ENCODE data around the gene MTFP1.

Gene MTFP1

GRCh38 chr22:30386960-30387827, 38.4 kb upstream of the MTFP1 start, which contains the start of gene RNF215:
Gene RNF215 (minus strand): TSS chr22:30387411. CDS start chr22:30387313, 98 bp downstream.
- ATAC-seq (ENCODE audit: insufficient read depth, low read depth), result peak; percentile 86
- Histone ChIP-seq H3K9me3 (ENCODE audit: insufficient read depth, low read length, severe bottlenecking) (peaks cover 2% of the 10 kb centered on the region), H3K4me2 (ENCODE audit: insufficient read depth, low read length) (peak within 1 kb of the TSS; percentile 90), H3K4me3 (ENCODE audit: low read depth in 1 of 2, low read length in 2 of 2) (peak within 1 kb of the TSS; percentile 33 to 72; a peak in 3 of 4 replicates), H3K79me2 (ENCODE audit: insufficient read depth, low read length) (peaks cover 16% of the 10 kb centered on the region), H3K27ac (ENCODE audit: low read length) (peak within 1 kb of the TSS; percentile 73), H3K9ac (ENCODE audit: low read depth, low read length) (peak within 1 kb of the TSS; percentile 68), H3K4me1 (ENCODE audit: insufficient read depth, low read length) (peaks cover 62% of the 10 kb centered on the region), H4K20me1 (ENCODE audit: insufficient read depth, low read length) (no peaks in the 10 kb centered on the region), H3K27me3 (ENCODE audit: insufficient read depth, low read length, poor library complexity) (no peaks in the 10 kb centered on the region), H3K36me3 (ENCODE audit: insufficient read depth, low read length) (peaks cover 18% of the 10 kb centered on the region), H2AFZ (ENCODE audit: low read depth, low read length) (peak within 1 kb of the TSS; percentile 93)
- DNase-seq, result peak; percentile 81
- TF ChIP-seq EZH2 (IDR thresholded peaks at IDR 0.05; ENCODE audit: borderline replicate concordance, low read depth, low read length, severe bottlenecking) (no peak), CTCF (IDR thresholded peaks at IDR 0.05; ENCODE audit: borderline replicate concordance, extremely low read depth, low read length, poor library complexity, severe bottlenecking) (peak; percentile 89)

GRCh38 chr22:30390974-30391691, 34.4 kb upstream of the MTFP1 start:
- Histone ChIP-seq H3K9me3 (ENCODE audit: insufficient read depth, low read length, severe bottlenecking) (peaks cover 2% of the 10 kb centered on the region), H3K79me2 (ENCODE audit: insufficient read depth, low read length) (peaks cover 10% of the 10 kb centered on the region), H4K20me1 (ENCODE audit: insufficient read depth, low read length) (no peaks in the 10 kb centered on the region), H2AFZ (ENCODE audit: low read depth, low read length) (peak overlapping the region; percentile 67), H3K27me3 (ENCODE audit: insufficient read depth, low read length, poor library complexity) (no peaks in the 10 kb centered on the region), H3K4me2 (ENCODE audit: insufficient read depth, low read length) (no peak overlapping the region), H3K4me1 (ENCODE audit: insufficient read depth, low read length) (peaks cover 47% of the 10 kb centered on the region), H3K9ac (ENCODE audit: low read depth, low read length) (peak overlapping the region; percentile 15; the same call in 1 of the 2 replicates), H3K4me3 (ENCODE audit: low read depth in 1 of 2, low read length in 2 of 2) (no peak overlapping the region), H3K27ac (ENCODE audit: low read length) (peak overlapping the region; percentile 69), H3K36me3 (ENCODE audit: insufficient read depth, low read length) (no peaks in the 10 kb centered on the region)
- DNase-seq (peak; percentile 84), ATAC-seq (ENCODE audit: insufficient read depth, low read depth) (peak; percentile 72)
- TF ChIP-seq CTCF (IDR thresholded peaks at IDR 0.05; ENCODE audit: borderline replicate concordance, extremely low read depth, low read length, poor library complexity, severe bottlenecking) (peak; percentile 93), EZH2 (IDR thresholded peaks at IDR 0.05; ENCODE audit: borderline replicate concordance, low read depth, low read length, severe bottlenecking) (no peak)

GRCh38 chr22:30392661-30393321, 32.8 kb upstream of the MTFP1 start:
- Histone ChIP-seq H2AFZ (ENCODE audit: low read depth, low read length) (peak overlapping the region; percentile 40), H3K36me3 (ENCODE audit: insufficient read depth, low read length) (no peaks in the 10 kb centered on the region), H3K4me1 (ENCODE audit: insufficient read depth, low read length) (peaks cover 46% of the 10 kb centered on the region), H3K4me2 (ENCODE audit: insufficient read depth, low read length) (no peak overlapping the region), H3K9ac (ENCODE audit: low read depth, low read length) (no peak overlapping the region), H3K27me3 (ENCODE audit: insufficient read depth, low read length, poor library complexity) (no peaks in the 10 kb centered on the region), H4K20me1 (ENCODE audit: insufficient read depth, low read length) (no peaks in the 10 kb centered on the region), H3K79me2 (ENCODE audit: insufficient read depth, low read length) (peaks cover 19% of the 10 kb centered on the region), H3K9me3 (ENCODE audit: insufficient read depth, low read length, severe bottlenecking) (peaks cover 2% of the 10 kb centered on the region), H3K4me3 (ENCODE audit: low read depth in 1 of 2, low read length in 2 of 2) (no peak overlapping the region), H3K27ac (ENCODE audit: low read length) (peak overlapping the region; percentile 17)
- ATAC-seq (ENCODE audit: insufficient read depth, low read depth), result no peak
- TF ChIP-seq EZH2 (IDR thresholded peaks at IDR 0.05; ENCODE audit: borderline replicate concordance, low read depth, low read length, severe bottlenecking) (no peak), CTCF (IDR thresholded peaks at IDR 0.05; ENCODE audit: borderline replicate concordance, extremely low read depth, low read length, poor library complexity, severe bottlenecking) (no peak)
- no peak for DNase-seq

All from DND-41 (cell line).